ENCODE results near the gene PNLIPRP3.
A peak's percentile ranks its signal among the peaks of the same experiment; 100 is the strongest.
"Not testable (repeated sequence)": the region's sequence is repeated elsewhere in the genome, so short reads cannot be mapped to it uniquely, and the experiment has no call there.

Gene PNLIPRP3

DNA sequence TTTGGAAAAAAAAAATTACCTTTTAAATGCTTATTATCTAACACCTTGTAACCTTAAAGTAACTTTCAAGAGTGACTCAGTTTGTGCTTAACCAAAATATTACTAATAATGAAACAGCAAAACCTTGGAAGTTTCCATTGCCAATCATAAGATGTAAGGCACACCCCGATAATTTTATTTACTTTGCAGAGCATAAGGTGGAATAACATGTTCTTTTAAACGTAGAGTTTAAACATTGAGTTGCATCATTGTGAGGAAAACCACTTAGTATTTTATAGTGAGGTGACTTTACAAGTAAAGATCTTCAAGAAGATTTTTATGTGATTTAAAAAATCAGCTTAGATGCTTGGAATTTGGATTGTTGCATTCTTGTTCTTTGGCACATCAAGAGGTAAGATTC, at the start of gene PNLIPRP3:
TSS of gene PNLIPRP3 (plus strand) at position 177 of the 400 bp plus-strand sequence. CDS start at position 343, 166 bp downstream.
- no peak for DNase-seq

DNA sequence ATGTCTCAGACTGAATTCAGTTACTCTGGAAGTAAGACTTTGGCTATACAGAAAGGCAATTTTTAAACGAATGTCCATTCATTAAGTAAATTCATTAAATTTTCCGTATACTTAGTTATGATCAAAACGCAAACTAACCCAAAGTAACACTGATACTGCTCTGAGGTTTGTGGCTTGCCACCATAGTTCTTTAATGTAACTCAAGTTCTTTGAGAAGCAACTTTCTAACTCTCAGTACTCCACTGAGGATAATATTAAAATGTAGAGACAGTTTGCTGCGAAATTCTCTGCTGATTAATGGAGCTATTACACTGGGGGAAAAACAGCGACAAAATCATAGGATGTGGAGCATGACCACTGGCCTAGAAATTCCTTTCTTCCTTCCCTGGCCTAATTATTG, 45.4 kb upstream of the PNLIPRP3 start:
- no peak for DNase-seq

DNA sequence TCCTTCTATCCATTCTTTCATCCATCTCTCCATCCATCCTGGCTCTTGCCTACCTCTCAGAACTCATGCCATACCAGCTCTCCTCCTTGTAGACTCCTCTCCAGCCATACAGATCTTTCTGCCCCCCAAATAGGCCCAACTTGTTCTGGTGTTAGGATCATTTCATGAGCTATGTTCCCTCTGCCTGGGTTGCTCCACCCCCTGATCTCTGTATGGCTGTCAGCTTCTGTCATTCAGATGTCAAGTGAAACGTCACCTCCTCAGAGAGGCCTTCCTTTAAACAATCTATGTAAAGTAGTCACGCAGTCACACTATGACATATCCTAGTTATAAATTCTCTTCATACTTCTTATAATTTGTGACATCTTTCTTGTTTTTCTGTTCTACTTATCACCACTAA, 42.3 kb upstream of the PNLIPRP3 start:
- no peak for DNase-seq

DNA sequence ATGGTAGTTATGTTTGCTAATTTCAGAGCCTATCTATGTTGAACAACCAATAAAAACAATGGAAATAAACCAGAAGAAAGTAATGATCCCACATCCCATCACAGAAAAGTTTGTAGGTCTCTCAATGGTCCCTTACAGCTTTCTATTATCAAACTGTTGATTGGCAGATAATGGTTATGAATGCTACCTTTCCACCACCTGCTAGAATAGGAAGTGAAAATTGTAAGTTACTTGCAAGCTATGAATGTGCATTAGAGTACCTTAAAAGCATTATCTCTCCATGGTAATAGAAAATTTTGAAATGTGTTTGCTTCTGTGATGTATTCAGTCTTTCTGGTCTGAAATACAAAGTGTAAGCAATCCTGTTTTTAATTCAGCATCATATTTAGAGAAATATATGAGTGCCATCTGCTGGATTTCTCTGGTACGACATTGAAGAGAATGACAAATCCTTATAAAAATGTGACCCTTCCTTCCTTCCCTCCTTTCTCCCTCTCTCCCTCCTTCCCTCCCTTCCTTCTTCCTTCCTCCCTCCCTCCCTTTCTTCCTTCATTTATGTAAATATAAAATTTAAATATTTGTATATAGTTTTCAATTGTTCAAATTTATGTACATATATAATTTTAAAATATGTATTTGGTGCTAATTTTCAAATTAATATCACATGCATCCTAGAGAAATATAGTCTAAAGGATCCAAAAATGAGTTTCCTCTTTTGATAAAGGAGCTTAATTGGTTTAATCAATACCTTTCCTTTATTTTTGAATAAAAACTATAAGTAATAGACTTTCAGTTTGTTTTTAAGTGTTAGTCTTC, 41.4 kb upstream of the PNLIPRP3 start:
- peak; percentile 30 for DNase-seq

DNA sequence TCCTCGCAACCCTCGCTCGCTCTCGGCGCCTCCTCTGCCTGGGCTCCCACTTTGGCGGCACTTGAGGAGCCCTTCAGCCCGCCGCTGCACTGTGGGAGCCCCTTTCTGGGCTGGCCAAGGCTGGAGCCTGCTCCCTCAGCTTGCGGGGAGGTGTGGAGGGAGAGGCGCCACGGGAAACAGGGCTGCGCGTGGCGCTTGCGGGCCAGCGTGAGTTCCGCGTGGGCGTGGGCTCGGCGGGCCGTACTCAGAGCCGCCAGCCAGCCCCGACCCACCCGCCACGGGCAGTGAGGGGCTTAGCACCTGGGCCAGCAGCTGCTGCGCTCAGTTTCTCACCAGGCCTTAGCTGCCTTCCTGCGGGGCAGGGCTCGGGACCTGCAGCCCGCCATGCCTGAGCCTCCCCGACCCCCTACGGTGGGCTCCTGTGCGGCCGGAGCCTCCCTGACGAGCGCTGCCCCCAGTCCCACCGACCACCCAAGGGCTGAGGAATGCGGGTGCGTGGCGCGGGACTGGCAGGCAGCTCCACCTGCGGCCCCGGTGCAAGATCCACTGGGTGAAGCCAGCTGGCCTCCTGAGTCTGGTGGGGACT, 34.3 kb upstream of the PNLIPRP3 start:
- not testable (repeated sequence) for DNase-seq

DNA sequence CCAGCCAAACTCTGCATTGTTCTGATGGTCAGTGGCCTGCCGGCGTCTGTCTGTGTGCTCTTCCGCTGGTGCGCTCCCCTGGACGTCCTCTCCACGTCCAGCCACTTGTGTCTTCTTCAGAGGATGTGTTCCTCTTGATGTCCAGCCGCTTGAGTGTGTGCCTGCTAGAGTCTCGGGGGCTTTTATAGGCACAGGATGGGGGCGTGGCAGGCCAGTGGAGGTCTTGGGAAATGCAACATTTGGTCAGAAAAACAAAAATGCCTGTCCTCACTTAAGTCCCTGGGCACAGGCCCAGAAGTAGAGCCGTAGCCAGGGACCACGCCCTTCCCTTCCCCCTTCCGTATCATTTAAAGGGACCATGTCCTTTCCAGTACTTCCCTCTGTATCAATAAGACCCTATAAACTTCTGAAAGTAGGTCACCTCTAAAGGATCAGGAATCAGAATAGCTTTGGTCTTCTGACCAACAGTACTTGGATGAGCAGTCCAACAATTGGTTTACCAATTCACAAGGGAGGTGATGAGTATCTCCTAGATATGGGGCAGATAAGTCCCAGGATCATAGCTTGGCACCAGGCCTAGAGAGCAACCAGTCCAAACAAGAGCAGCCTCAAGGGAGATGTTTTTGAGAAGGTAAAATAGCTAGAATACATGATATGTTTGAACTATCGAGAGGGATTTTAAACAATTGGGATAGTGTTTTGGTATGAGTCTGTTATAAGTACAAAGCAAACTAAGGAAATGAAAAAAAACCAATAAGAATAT, 32.2 kb upstream of the PNLIPRP3 start:
- no peak for DNase-seq

DNA sequence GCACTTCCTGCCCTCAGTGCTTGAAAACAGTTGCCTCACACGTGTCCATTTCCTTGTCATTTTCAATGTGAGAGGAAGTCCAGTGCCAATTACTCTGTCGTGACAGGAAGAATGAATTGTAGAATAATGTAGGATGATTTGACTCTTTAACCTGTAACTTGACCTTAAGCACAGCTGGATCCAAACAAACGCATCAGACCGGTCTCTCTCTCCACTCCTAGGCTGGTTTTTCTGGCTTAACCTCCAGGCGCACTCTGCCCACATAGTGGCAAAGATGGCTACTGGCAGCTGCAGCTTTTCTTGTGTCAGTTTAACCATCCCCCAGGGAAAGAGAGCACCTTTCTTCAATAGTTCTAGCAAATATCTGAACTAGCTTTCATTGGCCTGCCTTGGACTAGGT, 29.4 kb upstream of the PNLIPRP3 start:
- DNase-seq = no peak

DNA sequence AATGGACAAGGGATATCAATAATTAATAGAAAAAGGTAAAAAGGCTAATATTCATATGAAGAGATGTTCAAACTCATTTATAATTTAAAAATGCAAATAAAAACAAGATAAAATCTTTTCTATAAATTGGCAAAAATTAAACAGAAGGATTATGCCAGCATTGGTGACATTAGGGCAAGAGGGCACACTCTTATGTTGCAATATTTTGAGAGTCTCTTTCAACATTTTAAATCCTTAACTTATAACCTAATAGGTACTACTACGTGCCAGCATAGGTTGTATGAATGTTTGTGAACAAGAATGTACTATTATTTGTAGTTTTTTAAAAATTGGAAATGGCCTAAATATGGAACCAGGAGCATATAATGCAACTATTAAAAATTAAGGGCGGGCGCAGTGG, 24.8 kb upstream of the PNLIPRP3 start:
- no peak for DNase-seq

DNA sequence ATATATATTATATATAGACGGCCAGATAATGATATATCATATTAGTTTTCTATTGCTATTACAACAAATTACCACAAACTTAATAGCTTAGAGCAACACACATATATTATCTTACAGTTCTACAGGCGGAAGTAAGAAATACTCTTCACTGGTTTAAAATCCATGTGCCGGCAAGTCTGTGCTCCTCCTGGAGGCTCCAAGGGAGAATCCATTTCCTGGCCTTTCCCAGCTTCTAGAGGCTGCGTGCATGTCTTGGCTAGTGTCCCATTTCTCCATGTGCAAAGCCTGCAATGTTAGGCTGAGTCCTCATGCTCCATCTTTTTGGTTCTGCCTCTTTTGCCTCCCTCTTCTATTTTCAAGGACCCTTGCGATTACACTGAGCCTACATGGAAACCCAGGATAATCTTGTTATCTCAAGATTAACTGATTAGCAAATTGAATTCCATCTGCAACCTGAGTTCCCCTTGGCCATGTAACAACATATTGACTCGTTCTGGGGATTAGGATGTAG, 23.9 kb upstream of the PNLIPRP3 start:
- no peak for DNase-seq

DNA sequence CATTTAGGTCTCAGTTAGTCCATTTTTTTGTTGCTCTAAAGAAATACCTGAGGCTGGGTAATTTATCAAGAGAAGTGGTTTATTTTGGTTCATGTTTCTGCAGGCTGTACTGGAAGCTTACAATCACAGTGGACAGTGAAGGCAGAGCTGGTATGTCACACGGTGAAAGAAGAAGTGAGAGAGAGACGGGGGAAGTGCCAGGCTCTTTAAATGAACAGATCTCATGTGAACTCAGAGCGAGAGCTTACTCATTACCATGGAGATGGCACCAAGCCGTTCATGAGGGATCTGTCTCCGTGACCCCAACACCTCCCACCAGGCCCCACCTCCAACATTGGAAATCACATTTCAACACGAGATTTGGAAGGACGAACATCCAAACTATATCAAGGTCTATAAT, 18.9 kb upstream of the PNLIPRP3 start:
- DNase-seq = no peak

DNA sequence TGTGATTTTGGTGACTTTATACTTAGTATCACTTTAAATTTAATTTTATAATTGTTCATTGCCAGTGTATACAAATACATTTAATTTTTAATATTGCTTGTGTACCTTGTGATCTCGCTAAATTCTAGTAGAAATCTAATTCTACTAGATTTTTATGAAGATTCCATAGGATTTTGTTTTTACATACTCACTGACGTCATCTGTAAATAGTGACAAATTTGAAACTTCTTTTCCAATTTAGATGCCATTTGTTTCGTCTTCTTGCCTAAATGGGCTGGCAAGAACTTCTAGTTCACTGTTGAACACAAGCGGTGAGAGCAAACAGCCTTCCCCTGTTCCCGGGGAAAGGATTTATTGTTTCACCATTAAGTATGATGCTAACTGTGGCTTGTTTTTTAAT, 17.3 kb upstream of the PNLIPRP3 start:
- no peak for DNase-seq

DNA sequence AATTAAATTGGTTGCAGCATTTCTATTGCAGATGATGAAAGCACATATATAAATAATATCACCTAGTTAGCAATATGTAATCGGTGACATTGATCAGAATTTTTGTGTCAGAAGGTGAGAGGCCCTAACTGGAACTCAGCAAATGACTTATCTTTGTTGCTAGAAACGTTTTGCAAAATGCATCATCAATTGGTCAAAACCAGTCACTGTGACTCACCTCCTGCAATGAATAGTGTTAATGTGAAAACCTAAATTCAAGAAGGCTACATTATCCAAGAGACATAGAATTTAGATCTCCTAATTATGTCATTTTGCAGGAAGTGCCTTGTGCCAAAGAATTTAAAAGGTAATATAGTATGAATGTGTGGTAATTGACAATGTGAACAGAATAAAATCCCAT, 9.8 kb upstream of the PNLIPRP3 start:
- DNase-seq = no peak

DNA sequence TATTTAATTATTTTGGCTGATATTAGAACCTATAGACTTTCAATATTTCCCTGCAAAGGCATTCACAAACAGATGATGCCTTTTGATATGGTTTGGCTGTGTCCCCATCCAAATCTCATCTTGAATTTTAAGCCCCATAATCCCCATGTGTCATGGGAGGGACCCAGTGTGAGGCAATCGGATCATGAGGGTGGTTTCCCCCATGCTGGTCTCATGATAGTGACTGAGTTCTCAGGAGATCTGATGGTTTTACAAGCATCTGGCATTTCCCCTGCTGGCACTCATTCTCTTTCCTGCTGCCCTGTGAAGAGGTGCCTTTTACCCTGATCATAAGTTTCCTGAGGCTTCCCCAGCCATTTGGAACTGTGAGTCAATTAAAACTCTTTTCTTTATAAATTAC, 9.3 kb upstream of the PNLIPRP3 start:
- no peak for DNase-seq

DNA sequence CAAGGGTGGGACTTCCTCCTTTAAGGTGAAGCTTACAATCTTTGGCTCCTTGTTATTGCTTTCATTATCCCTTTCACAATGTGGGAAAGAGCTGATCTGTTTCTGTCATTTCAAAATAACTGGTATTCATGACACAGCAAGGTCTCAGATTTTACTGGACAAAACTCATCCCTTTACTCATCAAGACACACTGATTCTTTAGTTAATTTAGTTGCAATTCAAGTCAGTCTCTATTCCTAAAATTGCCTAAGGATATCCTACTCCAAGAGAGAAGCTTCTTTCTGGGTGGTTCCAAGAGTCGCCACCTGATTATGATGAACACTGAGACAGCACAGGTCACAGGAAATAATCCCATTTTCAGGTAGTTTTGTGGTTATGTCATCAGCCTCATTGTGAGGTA, 5.8 kb upstream of the PNLIPRP3 start:
- DNase-seq = no peak

DNA sequence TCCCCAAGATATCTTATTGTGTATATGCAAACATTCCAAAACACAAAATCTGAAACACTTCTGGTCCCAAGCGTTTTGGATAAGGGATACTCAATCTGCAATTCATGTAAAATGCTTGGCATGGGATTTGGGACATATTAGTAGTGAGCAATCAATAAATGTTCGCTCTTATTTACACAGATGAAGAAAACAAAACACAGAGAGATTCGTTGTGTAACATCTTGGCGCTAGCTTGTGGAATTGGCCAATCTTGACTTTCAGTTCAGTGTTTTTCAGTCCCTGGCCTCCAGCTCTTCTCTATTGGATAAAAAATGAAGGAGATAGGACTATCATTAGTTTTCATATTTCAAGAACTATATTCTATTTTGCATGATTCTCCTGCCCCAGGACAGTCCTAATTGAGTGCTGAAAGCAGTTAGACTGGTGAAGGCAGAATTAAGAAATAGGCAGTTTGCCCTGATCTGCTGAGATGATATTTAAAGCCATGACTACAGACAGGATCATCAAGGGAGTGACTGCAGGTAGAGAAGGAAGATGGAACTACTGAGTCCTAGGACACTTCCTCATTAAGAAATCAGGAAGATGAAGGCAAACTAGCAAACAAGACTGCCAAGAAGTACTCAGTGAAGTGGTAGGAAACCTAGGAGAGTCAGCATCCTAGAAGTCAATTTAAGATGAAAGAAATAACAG, 1.8 kb downstream of the PNLIPRP3 start:
- DNase-seq = no peak

DNA sequence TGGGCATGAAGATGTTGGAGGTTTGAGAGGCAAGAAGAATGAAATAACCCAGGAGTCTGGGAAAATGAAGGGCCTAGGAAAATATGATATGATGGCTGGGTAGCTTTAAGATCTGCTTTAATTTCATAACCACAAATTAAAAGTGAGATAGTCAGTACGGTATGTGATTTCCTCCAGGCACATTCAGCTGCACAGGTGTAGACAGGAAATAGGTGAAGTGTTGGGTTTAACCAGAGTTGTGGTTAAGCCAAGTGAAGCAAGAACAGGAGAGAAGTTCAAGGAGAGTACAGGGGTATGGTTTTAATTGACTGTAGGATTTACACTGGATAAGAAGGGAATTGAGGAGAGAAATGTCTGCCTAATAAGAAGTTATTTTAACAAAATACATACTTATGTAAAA, 2.6 kb downstream of the PNLIPRP3 start:
- DNase-seq = no peak

DNA sequence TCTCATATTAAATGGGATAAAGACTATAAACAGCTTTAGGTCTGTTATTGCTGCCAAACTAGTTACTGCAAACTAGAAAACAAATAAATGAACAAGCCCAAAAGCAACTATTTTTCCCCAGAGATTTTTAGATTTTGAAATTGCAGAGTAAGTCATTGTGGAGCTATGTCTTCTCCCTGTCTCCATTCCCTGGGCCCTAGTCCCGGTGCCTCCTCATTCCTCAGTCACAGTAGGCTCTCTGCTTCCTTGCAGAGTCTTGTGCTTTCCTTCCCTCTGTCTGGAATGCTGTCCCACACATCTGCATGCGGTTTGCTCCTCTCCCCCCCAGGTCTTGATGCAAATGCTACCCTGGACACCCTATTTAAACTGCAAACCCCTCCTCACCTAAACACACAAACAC, 4.0 kb downstream of the PNLIPRP3 start:
- DNase-seq = no peak

DNA sequence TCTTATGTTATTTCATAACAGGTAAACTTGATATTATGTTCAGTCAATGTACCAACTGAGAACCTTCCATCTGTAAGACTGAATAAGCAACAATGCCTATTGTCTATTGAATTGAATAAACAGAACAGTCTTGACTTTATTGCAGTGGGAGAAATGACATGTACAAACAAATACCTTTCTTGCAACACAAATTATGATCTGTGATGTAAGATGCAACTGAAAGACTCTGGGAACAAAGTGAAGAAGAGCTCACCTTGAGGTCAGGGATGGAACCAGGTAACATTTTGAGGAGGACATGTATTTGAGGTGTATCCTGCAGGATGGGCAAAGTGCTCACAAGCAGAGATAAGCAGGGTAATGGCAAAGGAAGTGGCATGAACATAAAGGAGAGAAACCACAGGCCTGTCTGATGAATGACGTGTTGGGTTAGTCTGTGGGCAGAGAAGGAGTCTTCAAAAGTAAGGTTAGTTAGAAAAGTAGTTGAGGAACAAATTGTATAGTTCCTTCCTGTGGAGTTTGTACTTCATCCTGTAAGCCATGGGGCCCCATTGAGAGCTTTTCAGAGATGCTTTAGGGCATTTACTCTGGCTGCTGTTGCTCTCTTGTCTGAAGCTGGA, 9.5 kb downstream of the PNLIPRP3 start:
- DNase-seq = no peak

DNA sequence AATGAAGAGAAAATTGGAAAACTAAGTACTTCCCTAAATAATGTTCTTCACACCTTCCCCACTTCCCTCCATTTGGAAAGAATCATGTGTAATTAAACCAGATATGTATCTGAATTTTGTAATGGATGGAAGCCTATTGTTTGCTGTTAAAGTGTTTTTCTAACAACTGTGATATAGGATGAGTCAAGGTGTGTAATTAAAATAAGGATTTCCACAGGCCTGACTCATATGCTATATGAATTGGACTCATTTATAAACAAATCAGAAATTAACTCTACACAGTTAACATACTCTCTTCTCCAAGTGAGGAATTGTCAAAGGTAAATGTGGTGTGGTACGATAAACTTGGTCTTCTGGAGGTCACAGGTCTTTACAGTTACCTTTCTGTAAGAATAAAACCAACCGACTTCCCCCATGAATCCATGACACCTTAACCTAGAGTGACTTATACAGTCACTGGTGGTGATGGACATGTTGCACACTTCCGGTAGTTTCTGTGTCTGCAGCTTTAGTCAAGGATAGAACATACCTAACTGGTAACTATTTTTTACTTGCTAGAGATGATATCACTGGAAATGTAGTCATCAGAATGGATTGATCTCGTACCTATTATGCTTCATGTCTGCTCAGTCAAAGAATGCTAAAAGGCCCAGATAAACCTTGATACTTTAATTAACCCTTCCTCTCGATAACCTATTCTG, 12.8 kb downstream of the PNLIPRP3 start:
- no peak for DNase-seq

DNA sequence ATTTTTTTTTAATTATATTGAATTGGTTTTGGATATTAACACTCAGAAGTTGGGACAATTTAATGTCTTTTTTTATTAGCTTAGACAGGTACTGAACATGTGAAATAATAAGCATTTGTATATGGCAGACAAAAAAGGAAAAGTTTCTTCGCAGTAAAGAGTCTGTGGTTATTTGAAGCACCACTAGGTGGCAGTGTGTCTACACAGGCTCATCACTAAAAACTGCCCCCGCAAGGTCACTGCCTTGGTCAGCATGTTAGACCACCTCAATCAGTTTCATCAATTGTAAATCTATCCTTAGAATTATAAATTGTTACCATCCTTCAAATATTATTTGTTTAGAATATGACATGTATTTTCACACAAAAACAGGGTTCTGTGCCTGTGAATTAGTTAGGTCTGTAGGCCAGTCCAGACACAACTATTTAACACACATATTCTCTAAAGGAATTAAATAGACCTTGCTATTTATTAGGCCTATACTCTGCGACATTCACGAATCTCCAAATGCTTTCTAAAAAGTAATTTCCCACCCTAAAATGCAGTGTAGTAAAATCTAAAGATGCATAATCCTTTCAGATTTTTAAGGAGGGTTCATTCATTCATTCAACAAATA, 17.0 kb downstream of the PNLIPRP3 start:
- peak; percentile 7 for DNase-seq

DNA sequence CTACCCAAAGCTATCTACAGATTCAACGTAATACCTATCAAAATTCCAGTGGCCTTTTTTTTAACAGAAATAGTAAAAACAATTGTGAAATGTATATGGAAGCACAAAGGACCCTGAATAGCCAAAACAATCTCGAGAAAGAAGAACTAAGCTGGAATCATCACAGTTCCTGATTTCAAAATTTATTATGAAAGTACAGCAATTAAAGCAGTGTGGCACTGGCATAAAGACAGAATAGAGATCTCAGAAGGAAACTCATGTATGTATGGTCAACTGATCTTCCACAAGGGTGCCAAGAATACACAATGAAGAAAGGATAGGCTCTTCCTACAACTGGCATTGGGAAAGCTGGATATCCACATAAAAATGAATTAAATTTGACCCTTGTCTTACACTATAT, 23.2 kb downstream of the PNLIPRP3 start:
- DNase-seq = no peak

Measured in NCI-H2171 treated with DMSO at 0.1 percent for 48 hours (cell line).